Measurements from ENCODE around the gene PPP1R10. TPM values are rescaled to one million over a fixed set of nuclear protein-coding genes. Genes with fewer than 3 reads are reported as not detected.

PPP1R10 gene
- total RNA-seq, 1 experiment from 2014 or later, result 123 TPM

GRCh38 chr6:30571075-30571761 is 45.8 kb downstream of the PPP1R10 start, which contains the start of gene ABCF1:
ABCF1 (plus strand) TSS chr6:30571442; CDS start chr6:30571488, 46 bp downstream.
- Histone ChIP-seq H2AK5ac (ENCODE audit: insufficient read length, low read length) (no peak within 1 kb of the TSS), H3K27ac (ENCODE audit: insufficient read length, low read depth, low read length) (peak within 1 kb of the TSS; percentile 35), H2AFZ (ENCODE audit: low read length) (peak within 1 kb of the TSS; percentile 14), H3K4ac (ENCODE audit: low read depth, low read length) (no peak within 1 kb of the TSS), H4K5ac (ENCODE audit: insufficient read length, low read depth, low read length) (peak within 1 kb of the TSS; percentile 15), H3K27me3 (ENCODE audit: insufficient read depth, low read length) (no peaks in the 10 kb centered on the region), H4K20me1 (ENCODE audit: control insufficient read depth, insufficient read depth, insufficient read length) (no peaks in the 10 kb centered on the region), H3K18ac (ENCODE audit: insufficient read length, low read depth, low read length) (peak within 1 kb of the TSS; percentile 99), H2BK20ac (ENCODE audit: low read depth, low read length, poor library complexity, severe bottlenecking) (no peak within 1 kb of the TSS), H3K9ac (ENCODE audit: extremely low read depth, insufficient read length, low read length) (peak within 1 kb of the TSS; percentile 98), H2BK15ac (ENCODE audit: low read depth, low read length) (no peak within 1 kb of the TSS), H4K91ac (ENCODE audit: insufficient read length, low read depth, low read length) (no peak within 1 kb of the TSS), H3K23me2 (ENCODE audit: insufficient read length, low read depth, low read length, poor library complexity, severe bottlenecking) (peaks cover 6% of the 10 kb centered on the region), H3K9me3 (ENCODE audit: control insufficient read depth, low read depth, low read length) (no peaks in the 10 kb centered on the region), H3K79me2 (ENCODE audit: insufficient read depth, low read length) (peaks cover 28% of the 10 kb centered on the region; the same call in 1 of the 2 replicates), H3K4me1 (ENCODE audit: insufficient read depth, low read length) (no peaks in the 10 kb centered on the region), H3T11ph (ENCODE audit: low read length) (no peak within 1 kb of the TSS), H3K14ac (ENCODE audit: insufficient read depth, low read length) (peak within 1 kb of the TSS; percentile 100), H3K79me1 (ENCODE audit: insufficient read depth, low read depth, low read length, poor library complexity, severe bottlenecking) (peaks cover 17% of the 10 kb centered on the region), H3K56ac (ENCODE audit: insufficient read length, low read depth, low read length) (no peak within 1 kb of the TSS), H3K23ac (ENCODE audit: insufficient read length, low read depth, low read length) (no peak within 1 kb of the TSS), H4K8ac (replicated peaks; ENCODE audit: insufficient read length, low read depth, low read length) (no peak within 1 kb of the TSS), H2BK12ac (ENCODE audit: insufficient read length, low read depth, low read length) (no peak within 1 kb of the TSS), H2BK120ac (ENCODE audit: low read depth, low read length, poor library complexity, severe bottlenecking) (no peak within 1 kb of the TSS), H3K4me2 (ENCODE audit: insufficient read depth, insufficient read length, low read length) (peak within 1 kb of the TSS; percentile 89), H2BK5ac (ENCODE audit: insufficient read length, low read length) (no peak within 1 kb of the TSS)
- WGBS (ENCODE audit: extremely low coverage, insufficient read length, low lambda C conversion rate), result no CpG with 5 or more reads among the region's 59 CpGs
- H3K9me3 Mint-ChIP-seq, result no peaks in the 10 kb centered on the region; a peak in 1 of 5 replicates
- H3K27me3 Mint-ChIP-seq (ENCODE audit: low read depth), result peaks cover 10% of the 10 kb centered on the region
- peaks cover 26 to 28% of the 10 kb centered on the region in 2 experiments for H3K4me1 Mint-ChIP-seq
- peak; percentile 98 for DNase-seq
- H3K27ac Mint-ChIP-seq, result peak within 1 kb of the TSS; percentile 98 to 99 (median 98)
- no peak for TF ChIP-seq CTCF (conservative IDR thresholded peaks at IDR 0.05)
- H3K4me3 Mint-ChIP-seq, result peak within 1 kb of the TSS; percentile 99
- H3K36me3 Mint-ChIP-seq (ENCODE audit: insufficient read depth in 1 of 3, low read depth in 3 of 3), result peaks cover 0 to 7% (median 5%) of the 10 kb centered on the region in 3 experiments; a peak in 3 of 7 replicates

All from H9 (cell line).